T-helper 2 cell treated with Interferon-gamma antibody and Interleukin-4, amounts not matched to agents 5 μg/mL and 100 μg/mL, for 36 hours (primary cell): ENCODE results near the gene EPS8L1.

Experiments used
- DNase-seq: peaks from one replicate; pipeline ENCODE4 v3.0.0; 2021; ENCODE audit warnings: low spot score
- H3K27ac Mint-ChIP-seq: one replicate; pipeline ENCODE4 v1.8.0; 2021; ENCODE audit warnings: mild to moderate bottlenecking, mixed read lengths
- H3K27me3 Mint-ChIP-seq: one replicate; pipeline ENCODE4 v1.8.0; 2021; ENCODE audit warnings: low read depth, mixed read lengths
- H3K36me3 Mint-ChIP-seq: one replicate; pipeline ENCODE4 v1.8.0; 2021; ENCODE audit warnings: low read depth, mixed read lengths
- H3K4me1 Mint-ChIP-seq: one replicate; pipeline ENCODE4 v1.8.0; 2021; ENCODE audit warnings: low read depth, mixed read lengths
- H3K4me3 Mint-ChIP-seq: one replicate; pipeline ENCODE4 v1.8.0; 2022; ENCODE audit warnings: mild to moderate bottlenecking, moderate library complexity, mixed read lengths
- H3K9me3 Mint-ChIP-seq: one replicate; pipeline ENCODE4 v1.8.0; 2021; ENCODE audit warnings: mixed read lengths

EPS8L1 gene

DNA sequence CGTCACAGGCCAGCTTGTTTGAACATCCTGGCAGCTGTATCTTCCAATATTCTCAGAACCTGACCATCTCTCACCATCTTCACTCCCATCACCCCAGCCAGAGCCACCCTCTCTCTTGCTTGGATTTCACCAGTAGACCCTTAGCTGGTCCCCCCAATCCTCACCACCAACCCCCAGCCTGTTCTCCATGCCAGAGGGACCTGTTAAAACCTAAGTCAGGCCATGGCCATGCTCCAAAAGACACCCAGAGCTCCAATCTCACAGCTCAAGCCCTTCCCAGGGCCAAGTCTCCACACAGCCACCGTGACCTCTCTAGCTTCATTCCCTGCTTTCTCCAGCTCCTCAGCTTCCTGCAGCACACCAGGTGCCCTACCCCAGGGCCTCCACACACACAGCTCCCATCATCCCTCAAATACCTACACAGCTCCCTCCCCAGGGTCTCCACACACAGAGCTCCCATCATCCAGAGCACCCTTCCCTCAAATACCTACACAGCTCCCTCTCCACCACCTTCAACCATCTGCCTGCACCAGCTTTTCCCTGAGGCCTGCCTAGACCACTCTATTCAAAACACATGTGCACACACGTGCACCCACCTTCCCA is 13.8 kb downstream of the EPS8L1 start:
- H3K4me3 Mint-ChIP-seq, result no peak overlapping the region
- H3K27ac Mint-ChIP-seq, result no peak overlapping the region
- peaks cover 28% of the 10 kb centered on the region for H3K27me3 Mint-ChIP-seq
- H3K36me3 Mint-ChIP-seq, result peaks cover 20% of the 10 kb centered on the region
- no peaks in the 10 kb centered on the region for H3K9me3 Mint-ChIP-seq
- no peak for DNase-seq
- H3K4me1 Mint-ChIP-seq, result peaks cover 13% of the 10 kb centered on the region

DNA sequence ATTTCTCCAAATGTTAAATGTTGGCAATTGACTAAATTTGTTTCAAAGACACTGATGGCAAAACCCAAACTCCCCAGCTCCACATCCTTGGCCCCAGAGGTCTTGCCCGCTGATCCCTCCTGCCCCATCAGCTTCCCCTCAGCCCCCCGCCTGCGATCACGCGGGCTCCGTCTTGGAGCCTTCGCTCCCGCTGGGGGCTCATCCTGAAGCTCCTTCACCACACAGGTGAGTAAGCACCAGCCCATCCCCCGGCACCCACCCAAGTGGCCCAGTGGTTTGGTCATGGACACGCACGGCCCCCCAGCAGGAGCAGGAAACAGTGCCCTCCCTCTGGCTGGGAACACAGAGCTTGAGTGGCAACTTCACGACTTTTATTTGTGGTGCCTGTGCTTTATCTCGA is 14.9 kb downstream of the EPS8L1 start:
- H3K27ac Mint-ChIP-seq, result no peak overlapping the region
- H3K4me1 Mint-ChIP-seq, result peaks cover 13% of the 10 kb centered on the region
- no peak for DNase-seq
- no peaks in the 10 kb centered on the region for H3K9me3 Mint-ChIP-seq
- H3K27me3 Mint-ChIP-seq, result peaks cover 20% of the 10 kb centered on the region
- peaks cover 23% of the 10 kb centered on the region for H3K36me3 Mint-ChIP-seq
- no peak overlapping the region for H3K4me3 Mint-ChIP-seq

DNA sequence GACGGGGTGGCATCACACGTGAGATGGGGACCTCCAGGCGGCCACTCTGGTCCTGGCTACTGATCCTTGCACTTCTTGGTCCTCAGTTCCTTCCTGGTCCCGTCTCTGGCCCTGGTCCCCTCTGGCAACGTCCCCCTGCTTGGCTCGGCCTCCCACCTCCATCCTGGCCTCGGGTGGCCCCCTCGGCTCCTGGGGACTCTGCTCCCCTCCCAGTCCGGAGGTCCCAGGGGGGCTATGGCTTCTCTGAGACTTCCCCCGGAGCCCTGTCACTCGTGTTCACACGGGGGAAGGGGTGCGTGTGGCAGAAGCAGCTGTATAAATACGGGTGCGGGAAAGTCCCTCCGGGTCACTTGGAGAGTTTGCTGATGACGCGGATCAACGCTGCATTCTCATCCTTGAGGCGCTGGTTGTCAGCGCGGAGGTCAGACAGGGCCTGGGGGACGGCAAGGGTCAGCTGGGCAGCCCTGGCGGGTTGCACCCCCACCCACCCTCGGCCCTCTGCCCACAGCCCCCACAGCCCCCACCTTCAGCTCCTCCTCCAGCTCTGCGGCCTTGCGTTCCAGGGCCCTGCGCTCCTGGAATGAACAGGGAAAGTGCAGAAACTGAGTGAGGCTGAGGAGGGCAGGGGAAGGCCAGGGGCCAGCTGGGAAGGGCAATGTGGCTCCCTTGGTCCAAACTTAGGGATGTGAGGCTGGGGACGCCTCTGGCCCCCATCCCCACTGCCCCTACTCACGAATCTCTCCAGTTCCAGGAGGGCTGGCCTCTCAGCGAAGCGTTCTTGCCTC is 15.6 kb downstream of the EPS8L1 start:
- peaks cover 23% of the 10 kb centered on the region for H3K36me3 Mint-ChIP-seq
- no peaks in the 10 kb centered on the region for H3K9me3 Mint-ChIP-seq
- peaks cover 14% of the 10 kb centered on the region for H3K27me3 Mint-ChIP-seq
- H3K4me3 Mint-ChIP-seq, result no peak overlapping the region
- no peak overlapping the region for H3K27ac Mint-ChIP-seq
- DNase-seq, result no peak
- peaks cover 13% of the 10 kb centered on the region for H3K4me1 Mint-ChIP-seq

DNA sequence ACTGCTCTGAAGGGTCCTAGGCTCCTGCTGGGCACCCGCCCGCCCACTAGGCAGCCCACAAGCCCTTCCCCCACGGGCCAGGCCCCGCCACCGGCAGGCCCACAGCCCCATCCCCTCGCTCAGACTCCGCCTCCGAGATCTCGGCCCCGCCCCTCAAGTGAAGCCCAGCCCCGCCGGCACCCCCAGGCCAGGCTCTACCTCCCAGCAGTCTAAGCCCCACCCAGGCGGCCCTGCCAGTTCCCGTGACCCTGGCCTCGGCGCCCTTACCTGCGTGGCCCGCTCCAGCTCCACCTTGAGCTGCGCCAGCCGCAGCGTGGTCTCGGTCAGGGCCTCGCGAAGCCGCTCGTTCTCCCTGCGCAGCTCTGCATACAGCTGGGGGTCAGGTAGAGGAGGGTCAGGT is 16.3 kb downstream of the EPS8L1 start:
- Mint-ChIP-seq H3K27ac (no peak overlapping the region), H3K36me3 (peaks cover 23% of the 10 kb centered on the region), H3K4me3 (no peak overlapping the region), H3K4me1 (peaks cover 13% of the 10 kb centered on the region), H3K27me3 (peaks cover 14% of the 10 kb centered on the region), H3K9me3 (no peaks in the 10 kb centered on the region)
- DNase-seq, result no peak

- Mint-ChIP-seq H3K27me3 (peaks cover 9% of the 10 kb centered on the region), H3K9me3 (no peaks in the 10 kb centered on the region), H3K36me3 (peaks cover 20% of the 10 kb centered on the region), H3K4me1 (peaks cover 10% of the 10 kb centered on the region), H3K4me3 (no peak overlapping the region), H3K27ac (no peak overlapping the region)
- no peak for DNase-seq
Measured at GRCh38 chr19:55092423-55093318, 17.0 kb downstream of the EPS8L1 start.

DNA sequence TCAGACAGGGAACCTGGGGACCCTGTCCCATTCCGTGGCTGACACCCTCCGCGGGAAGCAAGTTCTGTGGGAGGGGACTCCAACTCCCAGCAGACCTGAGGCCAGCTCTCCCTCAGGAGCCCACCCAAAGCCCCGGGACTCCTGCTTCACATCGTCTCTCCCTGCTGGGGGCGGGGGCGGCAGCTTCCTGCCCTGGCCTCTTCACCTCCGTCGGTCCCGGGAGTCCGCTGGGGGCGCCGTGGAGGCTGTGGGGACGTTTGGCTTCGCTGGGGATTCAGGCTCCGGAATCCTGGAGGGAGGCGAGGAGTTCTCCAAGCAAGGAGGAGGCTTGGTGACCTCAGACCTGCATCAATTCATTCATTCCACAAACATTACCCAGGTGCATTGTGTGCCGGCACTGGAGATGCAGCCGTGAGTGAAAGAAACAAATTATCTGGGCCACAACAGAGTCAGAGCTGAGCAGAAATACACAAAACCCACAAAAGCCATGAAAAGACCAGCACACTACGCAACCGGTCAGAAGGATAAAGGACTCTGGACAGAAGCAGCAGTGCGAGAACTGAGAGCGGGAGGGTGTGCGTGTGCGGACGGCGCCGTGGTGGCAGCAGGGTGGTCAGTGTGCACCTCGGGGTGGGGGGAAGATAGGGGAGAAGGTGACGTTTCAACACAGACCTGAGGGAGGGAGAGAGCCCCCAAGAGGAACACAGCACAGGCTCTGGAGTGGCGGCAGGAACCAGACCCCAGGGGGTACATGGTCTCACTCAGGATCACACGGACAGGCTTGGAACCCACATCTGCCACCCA is 19.0 kb downstream of the EPS8L1 start:
- Mint-ChIP-seq H3K27ac (no peak overlapping the region), H3K27me3 (no peaks in the 10 kb centered on the region), H3K4me1 (no peaks in the 10 kb centered on the region), H3K4me3 (no peak overlapping the region), H3K36me3 (peaks cover 11% of the 10 kb centered on the region), H3K9me3 (no peaks in the 10 kb centered on the region)
- DNase-seq, result no peak

- Mint-ChIP-seq H3K27me3 (no peaks in the 10 kb centered on the region), H3K9me3 (no peaks in the 10 kb centered on the region), H3K27ac (no peak overlapping the region), H3K36me3 (peaks cover 11% of the 10 kb centered on the region), H3K4me1 (no peaks in the 10 kb centered on the region), H3K4me3 (no peak overlapping the region)
- DNase-seq, result no peak
Measured at GRCh38 chr19:55095260-55096060, 19.8 kb downstream of the EPS8L1 start.

DNA sequence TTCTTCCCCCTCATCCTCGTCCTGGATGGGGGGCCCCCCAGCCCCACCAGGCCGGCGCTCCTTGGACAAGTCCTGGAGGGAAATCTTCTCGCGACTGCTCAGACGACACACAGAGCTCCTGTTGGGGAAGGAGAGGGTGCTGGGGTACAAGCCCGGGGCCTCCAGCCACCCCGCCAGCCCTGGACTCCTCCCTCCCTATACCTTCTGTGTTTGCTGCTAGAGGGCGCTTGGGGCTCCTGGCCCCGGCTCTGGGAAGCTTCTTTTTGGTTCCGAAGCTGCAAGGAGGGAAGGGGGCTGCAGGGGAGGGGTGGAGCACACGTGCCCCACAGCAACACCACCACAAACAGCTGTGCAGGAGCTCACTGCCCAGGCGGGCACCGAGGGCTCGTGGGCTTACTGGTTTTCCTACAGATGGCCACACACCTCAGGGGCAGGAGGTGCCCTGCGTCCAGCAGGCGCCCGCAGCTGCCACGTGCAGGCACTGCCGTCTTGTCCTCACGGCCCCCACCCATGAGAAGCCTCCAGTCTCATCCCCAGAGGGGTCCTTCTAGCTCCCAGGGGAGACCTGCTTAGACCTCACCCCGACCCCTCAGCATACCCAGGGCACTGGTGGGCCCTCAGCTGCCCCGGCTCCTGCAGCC is 20.5 kb downstream of the EPS8L1 start:
- Mint-ChIP-seq H3K4me1 (no peaks in the 10 kb centered on the region), H3K27ac (peak overlapping the region; percentile 20), H3K4me3 (no peak overlapping the region), H3K9me3 (no peaks in the 10 kb centered on the region), H3K36me3 (peaks cover 9% of the 10 kb centered on the region), H3K27me3 (no peaks in the 10 kb centered on the region)
- no peak for DNase-seq

DNA sequence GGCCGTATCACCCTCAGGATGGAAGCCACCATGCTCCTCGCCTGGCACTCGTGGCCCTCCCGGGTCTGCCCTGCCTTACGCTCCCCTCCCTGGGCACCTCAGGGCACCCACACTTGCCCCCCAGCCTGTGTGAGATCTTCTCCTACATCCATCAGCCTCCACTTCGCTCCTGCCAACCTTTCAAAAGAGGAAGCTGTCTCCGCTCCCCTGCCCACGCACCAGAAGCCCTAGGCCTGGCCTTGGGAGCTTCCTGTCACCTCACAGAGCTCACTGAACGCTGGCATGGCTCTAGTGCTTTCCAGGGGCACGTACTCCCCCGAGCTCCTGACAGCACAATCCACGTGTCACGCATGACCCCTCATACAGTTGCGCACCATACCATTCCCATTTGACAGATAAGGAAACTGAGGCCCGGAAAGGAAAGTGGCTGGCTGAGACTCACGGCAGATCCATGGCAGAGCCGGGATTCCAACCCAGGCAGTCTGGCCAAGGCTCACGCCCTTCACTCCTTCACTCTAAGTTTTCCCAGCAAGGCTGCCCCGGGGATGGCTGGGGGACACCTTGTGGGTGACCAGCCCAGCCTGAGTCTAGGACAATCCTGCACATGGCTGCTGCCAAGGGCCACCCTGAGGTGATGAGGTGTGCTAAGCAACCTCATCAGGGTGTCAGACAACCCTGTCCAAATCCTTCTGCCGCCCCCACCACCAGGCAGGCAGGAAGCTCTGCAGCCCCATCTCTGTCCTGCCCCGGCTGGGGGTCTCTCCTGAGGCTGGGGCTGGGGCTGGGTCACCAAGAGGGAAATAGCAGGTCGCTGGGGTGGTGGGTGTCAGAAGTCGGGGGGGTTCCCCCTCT is 22.4 kb downstream of the EPS8L1 start:
- no peaks in the 10 kb centered on the region for H3K4me1 Mint-ChIP-seq
- H3K9me3 Mint-ChIP-seq, result peaks cover 2% of the 10 kb centered on the region
- no peak overlapping the region for H3K4me3 Mint-ChIP-seq
- H3K27me3 Mint-ChIP-seq, result no peaks in the 10 kb centered on the region
- H3K27ac Mint-ChIP-seq, result no peak overlapping the region
- DNase-seq, result no peak
- H3K36me3 Mint-ChIP-seq, result peaks cover 23% of the 10 kb centered on the region

- H3K36me3 Mint-ChIP-seq, result peaks cover 28% of the 10 kb centered on the region
- no peak for DNase-seq
Measured at GRCh38 chr19:55098716-55099556, 23.3 kb downstream of the EPS8L1 start.

More at GRCh38 chr19:55098716-55099556, 23.3 kb downstream of the EPS8L1 start:
- Mint-ChIP-seq H3K4me3 (no peak overlapping the region), H3K9me3 (peaks cover 7% of the 10 kb centered on the region), H3K27me3 (no peaks in the 10 kb centered on the region), H3K27ac (no peak overlapping the region), H3K4me1 (no peaks in the 10 kb centered on the region)
